Right ventricle myocardium inferior (tissue), 1 donor: ENCODE data around the gene PLAGL2. TPM values are rescaled to one million over a fixed set of nuclear protein-coding genes. Genes with fewer than 3 reads are reported as not detected.

Experiments
- ATAC-seq: fragments of 200-7000 bp; cut with Tn5 transposase; one replicate; pipeline ENCODE4 v1.9.1; 2020; ENCODE audit warnings: mild to moderate bottlenecking, moderate library complexity
- DNase-seq: peaks from one replicate; pipeline ENCODE4 v3.0.0; 2021; ENCODE audit errors: missing footprints
- intact Hi-C: fragments of 100-400 bp; cut with DNase I; formaldehyde crosslinking; loops from one replicate; pipeline ENCODE4 v1.11.0; 2022
- total RNA-seq: library from RNA; stranded (reverse); fragmentation: NEBNext Ultra II Directional; extraction: Animal tissue kit (Norgen Biotek cat#: 25700); gene quantifications from one replicate; pipeline ENCODE4 v1.2.1, GENCODE V29; 2021
- donor health status: DM: no; HTN: yes; CAD: no; lungs with severe emphysema.

Gene PLAGL2
- total RNA-seq, 1 donor from 2014 or later: 6.0 TPM

DNA sequence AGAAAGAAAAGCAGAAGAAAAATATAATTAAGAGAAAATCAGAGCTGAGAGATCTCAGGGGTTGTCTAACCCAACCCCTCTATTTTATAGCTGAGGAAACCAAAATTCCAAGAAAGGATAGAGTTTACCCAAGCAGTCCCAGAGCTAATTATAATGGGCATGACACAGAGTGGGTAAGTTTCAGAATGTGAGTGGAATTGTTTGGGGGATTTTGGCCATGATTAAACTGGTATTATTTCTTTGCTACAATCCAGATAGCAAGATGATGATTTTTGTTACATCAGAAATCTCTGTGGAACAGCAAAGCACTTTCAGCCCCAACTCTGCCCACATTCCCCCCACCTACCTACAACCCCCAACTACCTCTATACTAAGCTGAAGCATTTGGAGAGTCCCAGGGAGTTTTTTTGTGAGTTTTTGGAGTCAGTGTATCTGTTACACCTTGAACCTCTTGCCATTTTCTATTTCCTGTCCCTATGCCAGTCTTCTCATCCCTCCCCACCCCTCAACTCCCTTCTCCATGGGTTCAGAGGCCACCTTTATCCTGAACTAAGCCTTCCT, 24.9 kb upstream of the PLAGL2 start:
- intact Hi-C loops: no loop called here
- no peak for ATAC-seq

GRCh38 chr20:32231847-32232246, 24.3 kb upstream of the PLAGL2 start:
- no peak for ATAC-seq
- no peak for DNase-seq
- intact Hi-C loops: no loop called here

More for the DNA sequence above, 24.9 kb upstream of the PLAGL2 start:
- DNase-seq: no peak

DNA sequence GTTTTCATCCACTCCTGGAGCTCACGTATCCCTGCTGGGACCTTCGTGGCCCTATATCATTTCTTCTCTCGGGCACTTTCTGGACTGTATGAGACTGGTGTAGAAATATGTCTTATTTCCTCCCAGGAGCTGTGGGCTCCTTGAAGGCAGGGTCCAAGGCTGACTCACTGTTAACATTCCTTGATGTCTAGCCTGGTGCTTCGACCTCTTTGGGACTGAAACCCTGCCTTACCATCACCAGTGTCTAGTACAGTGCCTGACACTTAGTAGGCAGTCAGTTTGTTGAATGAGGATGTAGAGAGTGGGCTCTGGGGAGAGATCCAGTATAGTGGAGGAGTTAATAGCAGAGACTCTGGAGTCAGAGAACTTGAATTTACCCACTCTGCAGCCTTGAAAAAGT, 23.7 kb upstream of the PLAGL2 start:
- no peak for DNase-seq
- intact Hi-C loops: no loop called here
- ATAC-seq: no peak

DNA sequence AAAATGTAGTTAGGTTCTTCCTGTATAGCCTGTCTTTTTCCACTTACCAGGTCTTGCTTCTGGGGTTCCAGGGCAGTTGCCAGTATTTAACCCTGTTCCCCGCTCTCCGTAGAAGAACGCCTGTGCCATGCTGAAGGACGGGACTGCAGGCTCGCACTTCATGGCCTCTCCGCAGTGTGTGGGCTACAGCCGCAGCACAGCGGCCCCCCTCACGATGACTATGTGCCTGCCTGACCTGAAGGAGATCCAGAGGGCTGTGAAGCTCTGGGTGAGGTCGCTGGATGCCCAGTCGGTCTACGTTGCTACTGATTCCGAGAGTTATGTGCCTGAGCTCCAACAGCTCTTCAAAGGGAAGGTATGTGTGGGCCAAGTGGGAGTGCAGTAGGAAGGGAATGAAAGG, 23.2 kb upstream of the PLAGL2 start:
- ATAC-seq (no peak), DNase-seq (no peak)
- intact Hi-C loops: no loop called here

DNA sequence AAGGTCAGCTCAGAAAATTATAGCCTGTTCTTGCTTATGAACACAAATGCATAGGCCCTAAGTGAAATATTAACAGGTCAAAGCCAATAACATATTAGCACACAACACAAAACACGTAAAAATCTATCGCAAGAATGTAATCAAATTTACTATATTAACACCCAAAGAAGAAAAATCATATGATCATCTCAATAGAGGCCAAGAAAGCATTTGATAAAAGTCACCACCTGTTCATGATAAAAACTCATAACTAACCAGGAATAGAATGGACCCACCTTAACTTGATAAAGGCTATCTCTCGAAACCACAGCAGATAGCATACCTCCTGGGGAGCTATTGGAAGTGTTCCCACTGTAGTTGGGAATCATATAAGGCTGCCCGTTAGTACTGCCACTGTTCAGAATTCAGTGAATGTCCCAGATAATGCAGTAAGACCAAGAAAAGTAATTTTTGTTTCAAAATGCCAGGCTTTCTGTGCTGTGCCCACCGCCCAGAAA, 21.8 kb upstream of the PLAGL2 start:
- ATAC-seq (no peak), DNase-seq (no peak)
- intact Hi-C loops: no loop called here

- ATAC-seq (peak; percentile 83), DNase-seq (peak; percentile 74)
- intact Hi-C loops: no loop called here
Measured at GRCh38 chr20:32227744-32228688, 20.5 kb upstream of the PLAGL2 start.

DNA sequence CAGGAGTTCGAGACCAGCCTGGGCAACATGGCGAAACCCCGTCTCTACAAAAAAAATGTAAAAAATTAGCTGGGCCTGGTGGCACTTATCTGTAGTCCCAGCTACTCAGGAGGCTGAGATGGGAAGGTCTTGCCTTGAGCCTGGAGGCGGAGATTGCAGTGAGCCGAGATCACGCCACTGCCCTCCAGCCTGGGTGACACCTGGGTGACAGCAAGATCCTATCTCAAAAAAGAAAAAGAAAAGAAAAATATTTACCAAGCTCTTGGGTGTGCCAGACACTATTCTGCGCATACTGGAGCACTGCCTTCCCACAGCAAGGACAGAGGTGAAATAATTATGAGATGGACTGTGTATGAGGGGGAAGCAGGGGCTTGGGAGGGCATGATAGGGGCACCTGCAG, 19.8 kb upstream of the PLAGL2 start:
- intact Hi-C loops: no loop called here
- DNase-seq: no peak
- no peak for ATAC-seq

- intact Hi-C loops: no loop called here
- no peak for DNase-seq
- no peak for ATAC-seq
Measured at GRCh38 chr20:32226391-32226790, 18.8 kb upstream of the PLAGL2 start.

DNA sequence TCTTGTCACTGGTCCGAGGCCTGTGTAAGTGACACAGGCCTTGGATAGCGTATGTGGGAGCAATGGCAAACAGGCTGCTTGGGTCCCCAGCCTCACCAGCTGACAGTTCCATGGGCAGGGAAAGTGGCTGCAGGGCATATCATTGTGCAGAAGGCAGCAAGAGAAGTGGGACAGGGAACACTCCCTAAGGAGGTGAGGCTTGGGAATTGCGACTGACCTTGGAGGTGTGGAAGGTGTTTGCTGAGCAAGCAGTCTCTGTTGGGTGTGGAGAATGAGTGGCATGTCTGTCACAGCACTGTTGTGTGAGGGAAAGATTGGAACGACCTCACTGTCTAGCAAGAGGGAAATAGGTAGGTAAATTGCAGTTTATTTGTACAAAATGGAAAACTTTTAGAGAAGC, 16.9 kb upstream of the PLAGL2 start:
- no peak for DNase-seq
- ATAC-seq: no peak
- intact Hi-C loops: no loop called here

GRCh38 chr20:32218156-32218900, 10.8 kb upstream of the PLAGL2 start:
- intact Hi-C loops: no loop called here
- ATAC-seq (no peak), DNase-seq (no peak)

GRCh38 chr20:32216179-32217142, 8.9 kb upstream of the PLAGL2 start:
- intact Hi-C loops: no loop called here
- ATAC-seq: no peak
- no peak for DNase-seq

DNA sequence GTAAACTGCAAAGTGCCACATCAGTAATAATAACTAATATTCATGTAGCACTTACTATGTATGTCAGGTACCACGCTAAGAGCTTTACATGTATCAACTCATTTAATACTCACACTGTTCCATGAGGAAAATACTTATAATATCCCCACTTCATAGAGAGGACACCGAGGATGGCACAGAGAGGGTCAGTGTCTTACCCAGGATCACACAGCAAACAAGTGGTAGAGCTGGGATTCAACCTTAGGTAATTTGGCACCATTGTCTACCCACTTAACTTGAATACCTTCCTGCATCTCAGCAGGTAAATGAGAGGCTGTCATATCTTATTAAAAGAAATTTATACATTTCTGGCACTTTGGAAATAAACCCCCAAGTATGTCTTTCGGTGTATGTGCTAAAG, 8.2 kb upstream of the PLAGL2 start:
- DNase-seq (no peak), ATAC-seq (no peak)
- intact Hi-C loops: no loop called here

DNA sequence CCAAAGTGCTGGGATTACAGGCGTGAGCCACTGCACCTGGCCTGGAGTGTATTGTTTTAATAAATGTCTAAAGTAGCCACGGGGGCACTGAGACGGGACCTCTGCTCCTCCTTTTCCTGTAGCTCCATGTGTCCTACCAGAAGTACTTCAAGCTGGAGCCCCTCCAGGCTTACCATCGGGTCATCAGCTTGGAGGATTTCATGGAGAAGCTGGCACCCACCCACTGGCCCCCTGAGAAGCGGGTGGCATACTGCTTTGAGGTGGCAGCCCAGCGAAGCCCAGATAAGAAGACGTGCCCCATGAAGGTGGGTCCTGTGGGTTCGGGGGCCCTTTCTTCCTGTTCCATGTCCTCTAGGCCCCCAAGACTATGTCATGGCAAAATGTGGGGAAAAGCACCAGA, 7.6 kb upstream of the PLAGL2 start:
- intact Hi-C loops: no loop called here
- ATAC-seq: no peak
- DNase-seq: peak; percentile 67

DNA sequence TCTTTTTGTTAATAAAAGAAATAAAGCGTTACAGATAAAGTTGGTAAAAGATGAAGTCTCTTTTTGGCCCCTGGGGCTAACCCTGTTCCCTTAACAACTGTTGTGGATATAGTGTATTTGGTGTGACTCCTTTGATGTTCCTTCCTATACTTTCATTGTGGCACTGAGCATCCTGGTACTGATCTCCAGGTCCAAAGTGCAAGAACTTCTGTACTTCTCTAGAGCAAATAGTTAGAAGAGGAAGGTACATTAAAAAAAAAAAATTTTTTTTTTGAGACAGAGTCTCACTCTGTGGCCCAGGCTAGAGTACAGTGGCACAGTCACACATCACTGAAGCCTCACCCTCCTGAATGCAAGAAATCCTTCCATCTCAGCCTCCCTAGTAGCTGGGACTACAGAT, 6.3 kb upstream of the PLAGL2 start:
- ATAC-seq (no peak), DNase-seq (no peak)
- intact Hi-C loops: no loop called here

DNA sequence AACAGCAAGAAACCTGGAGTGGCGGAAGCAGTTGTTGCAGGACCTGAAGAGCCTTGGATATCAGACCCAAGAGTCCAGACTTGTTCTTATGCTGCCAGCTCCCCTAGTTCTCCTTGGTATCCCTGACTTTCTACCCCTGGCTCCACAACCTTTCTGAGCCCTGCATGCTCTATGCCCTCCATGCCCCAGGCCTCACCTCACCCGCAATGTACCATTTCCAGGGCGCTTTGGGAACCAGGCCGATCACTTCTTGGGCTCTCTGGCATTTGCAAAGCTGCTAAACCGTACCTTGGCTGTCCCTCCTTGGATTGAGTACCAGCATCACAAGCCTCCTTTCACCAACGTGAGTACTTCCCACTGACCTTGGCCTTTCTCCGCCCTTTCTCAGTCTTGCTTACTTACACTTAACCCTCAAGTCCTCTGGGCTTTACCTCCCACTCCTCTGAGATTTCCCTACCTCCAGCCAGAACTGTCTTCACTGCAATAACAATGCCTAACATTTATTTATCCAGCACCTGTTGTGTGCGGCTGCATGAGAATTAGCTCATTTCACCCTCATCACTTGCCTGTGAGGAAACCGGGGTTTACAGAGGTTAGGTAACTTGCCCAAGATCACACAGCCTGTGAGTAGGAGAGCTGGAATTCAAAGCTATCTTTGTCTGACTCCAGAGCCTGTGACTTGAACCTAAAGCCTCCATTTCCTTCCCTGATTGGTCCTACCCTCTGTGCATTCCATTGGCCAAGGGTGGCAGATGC, 2.5 kb upstream of the PLAGL2 start:
- intact Hi-C loops: loop anchor here (5.0 kb wide), 4 partner anchors 72 to 147 kb away; partner anchors contain the start of gene ASXL1
- DNase-seq (no peak), ATAC-seq (no peak)

DNA sequence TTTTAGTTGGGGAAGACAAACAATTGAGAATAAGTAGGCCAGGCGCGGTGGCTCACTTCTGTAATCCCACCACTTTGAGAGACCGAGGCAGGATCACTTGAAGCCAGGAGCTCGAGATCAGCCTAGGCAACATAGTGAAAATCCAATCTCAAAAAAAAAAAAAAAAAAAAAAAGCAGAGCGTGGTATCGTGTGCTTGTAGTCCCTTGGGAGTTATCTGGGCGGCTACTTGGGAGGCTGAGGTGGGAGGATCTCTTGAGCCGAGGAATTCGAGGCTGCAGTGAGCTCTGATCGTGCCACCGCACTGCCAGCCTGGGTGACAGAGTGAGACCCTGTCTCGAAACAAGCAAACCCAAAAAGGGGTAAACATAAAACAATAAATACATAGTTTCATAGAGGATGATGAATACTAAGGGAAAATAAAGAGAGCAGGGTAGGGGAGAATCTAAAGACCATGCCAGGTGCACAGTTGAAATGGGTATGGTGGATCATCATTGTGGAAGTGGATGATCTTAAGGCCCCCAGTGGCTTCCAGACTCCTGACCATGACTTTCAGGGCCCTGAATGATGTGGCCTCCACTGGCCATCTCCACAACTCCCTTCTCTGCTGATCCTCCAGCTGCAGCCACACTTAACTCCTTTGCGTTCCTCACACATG, 1.1 kb upstream of the PLAGL2 start:
- DNase-seq (no peak), ATAC-seq (no peak)
- intact Hi-C loops: loop anchor here (5.0 kb wide), 4 partner anchors 74 to 149 kb away; partner anchors contain the start of gene ASXL1
